Endothelial cell of umbilical vein (primary cell): ENCODE results near the gene METAP1.

Experiments
- CTCF ChIP-seq, 2 donors: IDR thresholded peaks; 1 replicate in 1 of 2; 2 replicates in 1 of 2; pipeline ENCODE4 v1.5.1; 2011; ENCODE audit warnings: low read length in 2 of 2, mild to moderate bottlenecking in 2 of 2, moderate library complexity in 2 of 2, control low read depth in 1 of 2, inconsistent platforms in 1 of 2, low read depth in 1 of 2; ENCODE audit not compliant: insufficient read depth in 1 of 2; ENCODE audit errors: extremely low read depth in 1 of 2
- EZH2 ChIP-seq: IDR thresholded peaks from 2 replicates; pipeline ENCODE4 v1.6.1; 2012; ENCODE audit warnings: borderline replicate concordance, low read depth, mild to moderate bottlenecking, moderate library complexity, low read length, inconsistent platforms; ENCODE audit not compliant: severe bottlenecking
- FOS ChIP-seq: IDR thresholded peaks from 2 replicates; pipeline ENCODE4 v1.6.1; 2011; ENCODE audit warnings: mild to moderate bottlenecking, low read length, moderate library complexity, borderline replicate concordance; ENCODE audit not compliant: insufficient read depth
- JUN ChIP-seq: IDR thresholded peaks from 2 replicates; pipeline ENCODE4 v1.6.1; 2011; ENCODE audit warnings: borderline replicate concordance, low read depth; ENCODE audit not compliant: insufficient read length, insufficient read depth
- MYC ChIP-seq: IDR thresholded peaks from one replicate; pipeline ENCODE4 v1.6.1; 2011; ENCODE audit warnings: mild to moderate bottlenecking, low read depth, low read length
- POLR2A ChIP-seq: IDR thresholded peaks from 2 replicates; pipeline ENCODE4 v1.6.1; 2012; ENCODE audit warnings: low read depth, mild to moderate bottlenecking, control low read depth, low read length
- POLR2AphosphoS5 ChIP-seq: IDR thresholded peaks from 2 replicates; pipeline ENCODE4 v1.6.1; 2012; ENCODE audit warnings: low read depth, mild to moderate bottlenecking, control low read depth, low read length, moderate library complexity; ENCODE audit not compliant: insufficient read depth
- TF ChIP-seq, protein P1 (sequence below): IDR thresholded peaks from 2 replicates; pipeline ENCODE4 v1.6.1; 2011; ENCODE audit not compliant: insufficient read depth, insufficient read length

DNA sequence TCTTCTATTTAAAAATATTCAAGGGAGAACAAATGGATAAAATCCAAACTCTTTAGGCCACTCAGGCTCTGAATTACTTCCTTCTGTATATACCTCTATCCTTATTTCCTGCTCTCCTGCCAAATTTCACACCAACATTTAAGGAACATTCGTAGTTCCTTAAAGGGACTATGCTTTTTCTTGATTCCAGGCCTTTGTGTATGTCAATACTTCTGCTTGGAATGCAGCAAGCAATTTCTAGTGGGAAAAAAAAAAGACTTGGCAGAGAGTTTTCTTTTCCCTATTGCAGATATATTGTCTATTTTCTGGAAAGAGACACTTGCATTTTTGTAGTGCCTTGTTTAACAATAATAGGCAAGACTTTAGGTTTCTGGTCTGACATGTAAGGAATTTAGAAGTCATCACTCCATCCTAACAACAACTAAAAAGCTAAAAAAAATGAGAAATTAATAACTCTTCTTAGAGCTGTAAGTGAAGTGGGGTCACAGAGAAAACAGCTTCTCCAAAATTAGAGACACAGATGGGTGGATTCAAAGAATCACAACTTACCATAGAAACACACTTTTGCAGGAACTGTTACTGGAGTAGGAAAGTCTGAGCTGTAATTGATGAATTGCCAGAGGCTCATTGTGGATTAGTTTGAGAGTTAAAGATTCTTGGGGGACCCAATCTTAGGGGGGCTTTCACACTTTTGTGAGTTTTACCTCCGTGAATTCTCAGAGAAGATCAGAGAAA, 95.1 kb downstream of the METAP1 start:
- TF ChIP-seq CTCF (IDR thresholded peaks at IDR 0.05; ENCODE audit: extremely low read depth in 1 of 2, insufficient read depth in 1 of 2, low read depth in 1 of 2, low read length in 2 of 2) (no peak), EZH2 (no peak), POLR2A (no peak), JUN (no peak), FOS (no peak), POLR2AphosphoS5 (no peak), MYC (no peak)
- TF ChIP-seq, protein P1, sequence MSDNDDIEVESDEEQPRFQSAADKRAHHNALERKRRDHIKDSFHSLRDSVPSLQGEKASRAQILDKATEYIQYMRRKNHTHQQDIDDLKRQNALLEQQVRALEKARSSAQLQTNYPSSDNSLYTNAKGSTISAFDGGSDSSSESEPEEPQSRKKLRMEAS, result no peak
